ENCODE data around the gene SLC13A1.
"Not testable (repeated sequence)": the region's sequence is repeated elsewhere in the genome, so short reads cannot be mapped to it uniquely, and the experiment has no call there.

Gene SLC13A1, protein sequence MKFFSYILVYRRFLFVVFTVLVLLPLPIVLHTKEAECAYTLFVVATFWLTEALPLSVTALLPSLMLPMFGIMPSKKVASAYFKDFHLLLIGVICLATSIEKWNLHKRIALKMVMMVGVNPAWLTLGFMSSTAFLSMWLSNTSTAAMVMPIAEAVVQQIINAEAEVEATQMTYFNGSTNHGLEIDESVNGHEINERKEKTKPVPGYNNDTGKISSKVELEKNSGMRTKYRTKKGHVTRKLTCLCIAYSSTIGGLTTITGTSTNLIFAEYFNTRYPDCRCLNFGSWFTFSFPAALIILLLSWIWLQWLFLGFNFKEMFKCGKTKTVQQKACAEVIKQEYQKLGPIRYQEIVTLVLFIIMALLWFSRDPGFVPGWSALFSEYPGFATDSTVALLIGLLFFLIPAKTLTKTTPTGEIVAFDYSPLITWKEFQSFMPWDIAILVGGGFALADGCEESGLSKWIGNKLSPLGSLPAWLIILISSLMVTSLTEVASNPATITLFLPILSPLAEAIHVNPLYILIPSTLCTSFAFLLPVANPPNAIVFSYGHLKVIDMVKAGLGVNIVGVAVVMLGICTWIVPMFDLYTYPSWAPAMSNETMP

GRCh38 chr7:123199883-123200282 lies at the start of gene SLC13A1:
SLC13A1 (minus strand) TSS chr7:123199969; CDS start chr7:123199946, 23 bp downstream.
- no peak for DNase-seq

- DNase-seq: no peak
These were observed 45.0 kb upstream of the SLC13A1 start for GRCh38 chr7:123244768-123245167.

- no peak for DNase-seq
These were observed 42.8 kb upstream of the SLC13A1 start for GRCh38 chr7:123242467-123243092.

GRCh38 chr7:123241809-123242208 lies 42.0 kb upstream of the SLC13A1 start:
- no peak for DNase-seq

- DNase-seq: no peak
These were observed 31.5 kb upstream of the SLC13A1 start for GRCh38 chr7:123231021-123232000.

GRCh38 chr7:123230603-123231002 lies 30.8 kb upstream of the SLC13A1 start:
- no peak for DNase-seq

- DNase-seq: no peak
These were observed 30.4 kb upstream of the SLC13A1 start for GRCh38 chr7:123230147-123230546.

DNA sequence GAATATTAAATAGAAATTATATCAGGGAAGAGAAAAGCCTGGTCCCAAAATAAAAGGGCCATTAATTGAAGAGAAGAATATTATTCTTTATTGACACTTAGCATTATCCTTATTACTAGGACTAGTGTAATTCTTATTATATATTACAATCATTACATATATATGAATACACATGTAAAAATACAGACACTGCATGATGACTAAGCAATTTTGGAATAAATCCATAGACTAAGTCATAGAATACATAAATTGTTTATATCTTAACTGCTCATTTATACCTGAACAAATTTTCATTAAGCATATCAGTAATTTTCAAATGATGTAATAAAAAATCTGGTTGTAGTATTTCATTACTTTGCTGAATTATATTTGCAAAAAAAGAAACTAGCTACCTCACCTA lies 29.7 kb upstream of the SLC13A1 start:
- no peak for DNase-seq

DNA sequence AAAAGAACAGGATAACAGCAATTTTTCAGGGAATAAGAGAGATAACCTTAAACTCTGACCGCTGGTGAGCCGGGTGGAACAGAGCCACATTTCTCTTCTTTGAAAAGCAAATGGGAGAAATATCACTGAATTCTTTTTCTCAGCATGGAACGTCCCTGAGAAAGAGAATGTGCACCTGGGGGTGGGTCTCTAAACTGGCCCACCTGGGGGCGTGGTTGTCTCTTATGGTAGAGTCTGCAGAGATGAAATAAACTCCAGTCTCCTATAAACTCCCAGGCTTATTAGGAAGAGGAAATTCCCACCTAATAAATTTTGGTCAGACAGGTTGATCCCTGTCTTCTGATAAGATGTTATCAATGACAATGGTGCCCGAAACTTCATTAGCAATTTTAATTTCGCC lies 27.9 kb upstream of the SLC13A1 start:
- DNase-seq: not testable (repeated sequence)

DNA sequence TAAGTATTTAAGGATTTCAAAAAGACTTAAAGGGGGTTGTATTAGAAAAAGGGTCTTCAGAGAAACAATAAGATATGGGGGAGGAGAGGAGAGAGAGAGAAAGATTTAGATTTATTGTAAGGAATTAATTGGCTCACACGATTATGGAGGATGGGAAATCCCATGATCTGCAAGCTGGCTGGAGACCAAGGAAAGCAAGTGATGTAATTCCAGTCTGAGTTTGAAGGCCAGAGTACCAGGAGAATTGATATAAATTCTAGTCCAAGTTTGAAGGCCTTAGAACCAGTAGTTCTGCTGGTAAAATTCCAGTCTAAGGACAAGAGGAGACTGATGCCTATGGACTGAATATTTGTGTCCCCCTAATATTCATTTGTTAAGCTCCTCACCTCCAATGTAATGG lies 20.6 kb upstream of the SLC13A1 start:
- DNase-seq: no peak

GRCh38 chr7:123218866-123219265 lies 19.1 kb upstream of the SLC13A1 start:
- DNase-seq: no peak

DNA sequence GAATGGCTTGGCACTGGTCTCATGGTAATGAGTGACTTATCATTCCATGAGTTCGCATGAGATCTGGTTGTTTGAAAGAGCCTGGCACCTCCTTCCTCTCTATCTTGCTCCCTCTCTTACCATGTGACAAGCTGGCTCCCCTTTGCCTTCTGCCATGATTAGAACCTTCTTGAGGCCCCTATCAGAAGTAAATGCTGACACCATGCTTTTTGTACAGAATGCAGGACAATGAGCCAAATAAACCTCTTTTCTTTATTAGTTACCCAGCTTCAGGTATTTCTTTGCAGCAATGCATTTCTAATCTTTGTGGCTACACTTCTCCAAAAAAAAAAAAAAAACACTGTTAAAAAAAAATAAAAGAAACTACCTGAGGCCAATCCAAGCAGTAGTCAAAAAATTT lies 17.1 kb upstream of the SLC13A1 start:
- no peak for DNase-seq

DNA sequence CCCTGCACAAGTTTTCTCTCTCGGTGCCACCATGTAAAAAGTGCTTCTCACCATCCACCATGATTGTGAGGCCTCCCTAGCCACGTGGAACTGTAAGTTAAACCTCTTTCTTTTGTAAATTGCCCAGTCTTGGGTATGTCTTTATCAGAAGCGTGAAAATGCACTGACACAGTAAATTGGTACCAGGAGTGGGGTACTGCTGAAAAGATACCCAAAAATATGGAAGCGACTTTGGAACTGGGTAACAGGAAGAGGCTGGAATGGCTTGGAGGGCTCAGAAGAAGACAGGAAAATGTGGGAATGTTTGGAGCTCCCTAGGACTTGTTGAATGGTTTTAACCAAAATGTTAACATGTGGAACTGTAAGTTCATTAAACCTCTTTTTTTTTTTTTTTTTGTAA lies 15.6 kb upstream of the SLC13A1 start:
- DNase-seq: no peak

- no peak for DNase-seq
These were observed 11.8 kb upstream of the SLC13A1 start for GRCh38 chr7:123211545-123211944.

DNA sequence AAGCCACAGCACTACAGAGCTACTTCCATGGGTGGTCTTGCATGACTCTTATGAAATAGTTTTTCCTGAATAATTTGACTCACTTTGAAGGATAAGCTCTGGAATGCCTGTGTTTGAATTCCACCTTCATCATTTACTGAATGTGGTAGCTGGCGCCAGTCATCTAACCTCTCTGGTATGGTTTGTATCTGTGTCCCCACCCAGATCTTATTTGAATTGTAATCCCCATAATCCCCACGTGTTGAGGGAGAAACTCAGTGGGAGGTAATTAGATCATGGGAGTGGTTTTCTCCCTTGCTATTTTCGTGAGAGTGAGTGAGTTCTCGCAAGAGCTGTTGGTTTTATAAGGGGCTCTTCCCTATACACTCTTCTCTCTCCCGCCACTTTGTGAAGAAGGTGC lies 11.2 kb upstream of the SLC13A1 start:
- DNase-seq: no peak

DNA sequence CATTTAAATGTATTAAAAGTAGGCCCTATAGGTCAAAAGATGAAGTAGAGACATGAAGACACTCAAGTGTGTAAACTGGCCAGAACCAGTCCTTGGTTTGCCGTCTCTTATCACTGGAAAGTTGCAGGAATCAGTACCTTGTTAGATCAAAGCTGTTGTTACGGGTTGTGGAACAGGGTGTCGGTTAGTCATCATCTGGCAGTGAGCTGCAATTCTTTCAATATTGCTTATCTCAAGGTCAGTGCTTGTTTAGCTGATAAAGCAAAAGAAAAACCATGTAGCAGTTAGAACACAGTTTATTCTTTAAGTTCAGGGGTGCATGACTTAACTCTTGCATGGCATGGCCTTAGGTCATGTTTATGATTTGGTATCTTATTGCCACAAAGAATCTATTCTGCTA lies 10.0 kb upstream of the SLC13A1 start:
- DNase-seq: no peak

DNA sequence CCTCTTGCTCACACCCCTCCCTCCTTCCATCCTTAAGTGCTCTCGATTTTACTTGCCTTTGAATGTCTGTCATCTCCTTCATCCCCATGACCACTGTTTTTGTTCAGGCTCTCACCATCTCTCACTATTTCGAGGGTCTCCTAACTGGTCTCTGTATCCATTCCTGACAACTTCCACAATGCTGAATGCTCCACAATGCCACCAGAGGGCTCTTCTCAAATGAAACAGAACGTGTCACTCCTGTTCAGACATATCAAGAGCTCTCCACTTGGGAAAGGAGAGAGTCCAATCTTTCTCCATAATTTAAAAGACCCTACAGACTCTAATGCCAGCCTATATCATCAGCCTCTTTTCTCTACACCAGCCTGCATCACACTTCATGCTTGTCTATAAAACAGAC lies 9.0 kb upstream of the SLC13A1 start:
- peak; percentile 3 for DNase-seq

GRCh38 chr7:123204206-123204835 lies 4.6 kb upstream of the SLC13A1 start:
- DNase-seq: no peak

DNA sequence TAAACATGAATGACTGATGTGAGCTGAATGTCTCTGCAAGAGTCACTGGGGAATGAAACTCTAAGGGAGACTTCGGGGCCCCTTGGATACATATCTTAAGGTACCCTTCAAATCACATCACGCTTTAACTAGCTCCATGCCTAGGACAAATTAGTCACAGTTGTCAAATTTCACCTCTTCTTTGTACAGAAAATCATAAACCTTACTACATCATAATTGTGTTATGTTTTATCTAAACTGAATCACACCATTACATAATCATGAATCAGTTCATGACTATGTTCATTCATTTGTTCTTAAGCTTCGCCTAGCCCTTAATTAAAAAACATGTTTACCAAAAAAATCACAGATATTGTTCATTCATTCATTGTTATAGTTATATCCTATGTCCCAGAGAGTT lies 2.1 kb upstream of the SLC13A1 start:
- DNase-seq: no peak

- no peak for DNase-seq
These were observed 809 bp downstream of the SLC13A1 start for GRCh38 chr7:123198668-123199652.

- no peak for DNase-seq
These were observed 1.7 kb downstream of the SLC13A1 start for GRCh38 chr7:123198111-123198510.

All from NCI-H1694 treated with DMSO at 0.1 percent for 48 hours (cell line).